Ascending aorta (tissue), 2 donors: ENCODE results near the gene PEX7. TPM values are rescaled to one million over a fixed set of nuclear protein-coding genes. Genes with fewer than 3 reads are reported as not detected.

Source experiments
- DNase-seq, 2 donors: peaks; one replicate each; pipeline ENCODE4 v3.0.0-alpha.2; 2019; ENCODE audit warnings: low spot score in 2 of 2
- H3K27ac ChIP-seq, 2 donors: fragments of 200-600 bp; sonication (generic); one replicate each; pipeline ENCODE4 v1.5.1; 2016 to 2017; ENCODE audit warnings: mild to moderate bottlenecking in 1 of 2
- H3K27me3 ChIP-seq: fragments of 200-600 bp; sonication (generic); one replicate; pipeline ENCODE4 v1.5.1; 2017
- H3K36me3 ChIP-seq, 2 donors: fragments of 200-600 bp; sonication (generic); one replicate each; pipeline ENCODE4 v1.5.1; 2016
- H3K4me1 ChIP-seq, 2 donors: fragments of 200-600 bp; sonication (generic); one replicate each; pipeline ENCODE4 v1.5.1; 2016 to 2017; ENCODE audit warnings: mild to moderate bottlenecking in 1 of 2
- H3K4me3 ChIP-seq, 2 donors: fragments of 200-600 bp; sonication (generic); one replicate each; pipeline ENCODE4 v1.5.1; 2016 to 2017; ENCODE audit warnings: mild to moderate bottlenecking in 1 of 2
- H3K9me3 ChIP-seq, 2 donors: fragments of 200-600 bp; sonication (generic); one replicate each; pipeline ENCODE4 v1.5.1; 2016
- intact Hi-C: fragments of 100-400 bp; cut with DNase I; formaldehyde crosslinking; loops from one replicate; pipeline ENCODE4 v1.15.1; 2023
- total RNA-seq: library from RNA; depleted of rRNA; stranded (reverse); fragments of >200 nt; gene quantifications from one replicate; pipeline ENCODE4 v1.1.0, GENCODE V29; 2016
- TF ChIP-seq, protein P1 (sequence below), 3 experiments: fragments of 200-600 bp in 2 of 3; fragments of 450-650 bp in 1 of 3; sonication (generic) in 2 of 3; IDR thresholded peaks; one replicate each; pipeline ENCODE4 v1.5.1; 2016 to 2019; ENCODE audit warnings: antibody characterized with exemption in 3 of 3, mild to moderate bottlenecking in 1 of 3, moderate library complexity in 1 of 3

The PEX7 gene, protein sequence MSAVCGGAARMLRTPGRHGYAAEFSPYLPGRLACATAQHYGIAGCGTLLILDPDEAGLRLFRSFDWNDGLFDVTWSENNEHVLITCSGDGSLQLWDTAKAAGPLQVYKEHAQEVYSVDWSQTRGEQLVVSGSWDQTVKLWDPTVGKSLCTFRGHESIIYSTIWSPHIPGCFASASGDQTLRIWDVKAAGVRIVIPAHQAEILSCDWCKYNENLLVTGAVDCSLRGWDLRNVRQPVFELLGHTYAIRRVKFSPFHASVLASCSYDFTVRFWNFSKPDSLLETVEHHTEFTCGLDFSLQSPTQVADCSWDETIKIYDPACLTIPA
- 10.5 TPM for total RNA-seq

- H3K27me3 ChIP-seq = no peaks in the 10 kb centered on the region
- TF ChIP-seq, protein P1, sequence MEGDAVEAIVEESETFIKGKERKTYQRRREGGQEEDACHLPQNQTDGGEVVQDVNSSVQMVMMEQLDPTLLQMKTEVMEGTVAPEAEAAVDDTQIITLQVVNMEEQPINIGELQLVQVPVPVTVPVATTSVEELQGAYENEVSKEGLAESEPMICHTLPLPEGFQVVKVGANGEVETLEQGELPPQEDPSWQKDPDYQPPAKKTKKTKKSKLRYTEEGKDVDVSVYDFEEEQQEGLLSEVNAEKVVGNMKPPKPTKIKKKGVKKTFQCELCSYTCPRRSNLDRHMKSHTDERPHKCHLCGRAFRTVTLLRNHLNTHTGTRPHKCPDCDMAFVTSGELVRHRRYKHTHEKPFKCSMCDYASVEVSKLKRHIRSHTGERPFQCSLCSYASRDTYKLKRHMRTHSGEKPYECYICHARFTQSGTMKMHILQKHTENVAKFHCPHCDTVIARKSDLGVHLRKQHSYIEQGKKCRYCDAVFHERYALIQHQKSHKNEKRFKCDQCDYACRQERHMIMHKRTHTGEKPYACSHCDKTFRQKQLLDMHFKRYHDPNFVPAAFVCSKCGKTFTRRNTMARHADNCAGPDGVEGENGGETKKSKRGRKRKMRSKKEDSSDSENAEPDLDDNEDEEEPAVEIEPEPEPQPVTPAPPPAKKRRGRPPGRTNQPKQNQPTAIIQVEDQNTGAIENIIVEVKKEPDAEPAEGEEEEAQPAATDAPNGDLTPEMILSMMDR (IDR thresholded peaks at IDR 0.05) = peak; percentile 42 to 57 (median 56)
- peak; percentile 47 to 93 for DNase-seq
- H3K36me3 ChIP-seq = peaks cover 7 to 10% of the 10 kb centered on the region in 2 donors
- no peaks in the 10 kb centered on the region for H3K4me1 ChIP-seq
- intact Hi-C loops = loop anchor here (1.0 to 5.0 kb wide), 4 partner anchors 30 to 1325 kb away; partner anchors contain the start of genes AHI1, BCLAF1, IFNGR1 and MAP3K5
- peak within 1 kb of the TSS; percentile 88 to 97 for H3K27ac ChIP-seq
- H3K4me3 ChIP-seq = peak within 1 kb of the TSS; percentile 73 to 95
- H3K9me3 ChIP-seq = no peaks in the 10 kb centered on the region
These were observed at the start of gene PEX7 for GRCh38 chr6:136822376-136823127. Gene PEX7, plus strand, starts transcription at chr6:136822592. Its CDS starts 74 bp downstream, at chr6:136822666.

DNA sequence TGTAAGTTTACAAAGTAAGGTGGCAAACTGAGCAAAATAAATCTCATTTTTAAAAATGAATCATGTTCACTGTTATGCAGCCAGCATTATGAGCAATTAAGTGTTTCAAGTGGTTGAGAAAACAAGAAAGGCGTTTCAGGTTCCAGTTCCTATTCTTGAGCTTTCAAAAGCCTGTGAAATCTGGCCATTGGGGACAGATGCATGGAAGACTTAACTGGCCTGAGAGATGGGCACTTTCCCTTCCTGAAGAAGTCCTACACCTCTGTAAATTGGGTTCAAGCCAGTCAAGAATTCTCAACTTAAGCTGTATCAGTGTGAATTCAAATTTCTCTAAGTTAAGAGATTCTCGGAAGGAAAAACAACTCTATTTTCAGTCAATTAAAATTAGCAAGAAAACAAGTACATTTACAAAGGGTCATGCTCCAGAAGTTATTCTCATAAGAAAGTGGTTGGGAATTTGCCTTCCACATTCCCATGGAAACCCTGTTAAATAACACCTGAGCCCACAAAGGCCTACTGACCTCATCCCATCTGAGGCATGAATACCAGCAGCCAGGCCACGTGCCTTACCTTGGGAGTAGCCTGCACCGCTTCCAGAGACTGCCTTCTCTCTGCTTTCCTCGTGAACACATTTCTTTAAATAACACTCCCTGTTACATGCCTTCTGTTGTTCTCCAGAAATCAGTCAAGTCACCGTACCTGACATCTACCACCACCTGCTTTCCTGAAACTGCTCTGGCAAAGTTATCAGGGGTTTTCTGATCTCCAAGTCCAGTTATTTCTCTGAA, 49.5 kb upstream of the PEX7 start:
- DNase-seq = no peak

DNA sequence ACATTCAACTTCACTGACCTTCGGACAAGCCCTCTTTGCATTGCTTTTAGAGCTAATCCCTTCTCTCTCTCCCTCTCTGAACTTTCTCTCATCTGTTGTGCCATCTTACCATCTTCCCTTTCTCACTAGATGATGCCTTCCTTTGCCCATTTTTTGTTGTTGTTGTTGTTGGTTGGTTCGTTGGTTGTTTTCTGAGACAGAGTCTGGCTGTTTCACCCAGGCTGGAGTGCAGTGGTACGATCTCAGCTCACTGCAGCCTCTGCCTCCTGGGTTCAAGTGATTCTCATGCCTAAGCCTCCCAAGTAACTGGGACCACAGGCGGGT, 49.0 kb upstream of the PEX7 start:
- Histone ChIP-seq H3K4me1 (peaks cover 17 to 55% of the 10 kb centered on the region in 2 donors), H3K36me3 (no peaks in the 10 kb centered on the region), H3K4me3 (no peak overlapping the region), H3K27ac (peak overlapping the region; percentile 49 to 72), H3K27me3 (no peaks in the 10 kb centered on the region), H3K9me3 (no peaks in the 10 kb centered on the region)
- TF ChIP-seq, protein P1 (IDR thresholded peaks at IDR 0.05) = no peak
- intact Hi-C loops = loop anchor here (5.0 kb wide), 1 partner anchor 36 kb away; no protein-coding TSS in a partner anchor
- no peak for DNase-seq

More for the DNA sequence above, 49.5 kb upstream of the PEX7 start:
- Histone ChIP-seq H3K9me3 (no peaks in the 10 kb centered on the region), H3K4me3 (peak overlapping the region in 1 of 2 donors; percentile 8), H3K36me3 (no peaks in the 10 kb centered on the region), H3K27me3 (no peaks in the 10 kb centered on the region), H3K27ac (peak overlapping the region; percentile 49 to 72), H3K4me1 (peaks cover 17 to 57% of the 10 kb centered on the region in 2 donors)
- intact Hi-C loops = loop anchor here (5.0 kb wide), 1 partner anchor 36 kb away; no protein-coding TSS in a partner anchor
- TF ChIP-seq, protein P1 (IDR thresholded peaks at IDR 0.05) = no peak

DNA sequence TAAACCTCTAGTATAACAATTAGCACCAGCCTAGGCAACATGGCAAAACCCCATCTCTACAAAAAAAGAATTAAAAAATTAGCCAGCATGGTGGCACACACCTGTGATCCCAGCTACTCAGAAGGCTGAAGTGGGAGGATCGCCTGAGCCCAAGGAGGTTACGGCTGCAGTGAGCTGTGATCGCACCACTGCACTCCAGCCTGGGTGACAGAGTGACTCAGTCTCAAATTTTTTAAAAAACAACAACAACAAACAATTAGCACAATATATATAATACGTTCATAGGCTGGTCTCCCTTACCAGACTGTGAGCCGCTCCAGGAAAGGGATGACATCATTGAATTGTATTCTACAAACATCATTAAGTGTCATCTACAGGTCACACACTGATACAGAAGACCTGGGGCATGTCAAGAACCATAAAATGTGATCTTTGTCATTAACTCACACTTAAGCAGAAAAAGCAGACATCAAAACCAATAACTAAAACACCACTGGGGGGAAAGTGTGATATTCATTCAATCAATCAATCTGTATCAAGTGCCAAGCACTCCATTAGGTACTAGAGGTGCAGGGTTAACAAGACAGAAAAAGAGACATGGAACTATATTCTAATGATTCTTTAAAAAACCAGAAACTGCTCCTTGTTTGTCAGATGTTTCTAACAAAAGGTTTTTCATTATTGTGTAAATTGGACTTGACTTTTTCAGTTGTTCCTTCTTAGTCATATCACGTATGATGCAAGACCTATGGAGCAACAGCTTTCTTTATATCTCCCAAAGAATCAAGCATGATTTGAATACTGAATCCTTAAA, 48.0 kb upstream of the PEX7 start:
- H3K4me3 ChIP-seq = no peak overlapping the region

More for the DNA sequence above, 48.0 kb upstream of the PEX7 start:
- Histone ChIP-seq H3K9me3 (no peaks in the 10 kb centered on the region), H3K27me3 (no peaks in the 10 kb centered on the region), H3K27ac (peak overlapping the region; percentile 49 to 72), H3K4me1 (peaks cover 17 to 57% of the 10 kb centered on the region in 2 donors), H3K36me3 (no peaks in the 10 kb centered on the region)
- intact Hi-C loops = loop anchor here (5.0 kb wide), 1 partner anchor 37 kb away; no protein-coding TSS in a partner anchor
- DNase-seq = no peak
- TF ChIP-seq, protein P1 (IDR thresholded peaks at IDR 0.05) = no peak
